Activated T-cell treated with anti-CD3 and anti-CD28 coated beads, Interleukin-2, amount 50 U/mL, for 48 hours (primary cell): ENCODE measurements around the gene TAS2R10.
"Not testable (repeated sequence)": the region's sequence is repeated elsewhere in the genome, so short reads cannot be mapped to it uniquely, and the experiment has no call there.

ENCODE experiments used
- DNase-seq, 2 experiments: peaks; one replicate each; pipeline ENCODE4 v3.0.0-alpha.2; 2020

The TAS2R10 gene, protein sequence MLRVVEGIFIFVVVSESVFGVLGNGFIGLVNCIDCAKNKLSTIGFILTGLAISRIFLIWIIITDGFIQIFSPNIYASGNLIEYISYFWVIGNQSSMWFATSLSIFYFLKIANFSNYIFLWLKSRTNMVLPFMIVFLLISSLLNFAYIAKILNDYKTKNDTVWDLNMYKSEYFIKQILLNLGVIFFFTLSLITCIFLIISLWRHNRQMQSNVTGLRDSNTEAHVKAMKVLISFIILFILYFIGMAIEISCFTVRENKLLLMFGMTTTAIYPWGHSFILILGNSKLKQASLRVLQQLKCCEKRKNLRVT

DNA sequence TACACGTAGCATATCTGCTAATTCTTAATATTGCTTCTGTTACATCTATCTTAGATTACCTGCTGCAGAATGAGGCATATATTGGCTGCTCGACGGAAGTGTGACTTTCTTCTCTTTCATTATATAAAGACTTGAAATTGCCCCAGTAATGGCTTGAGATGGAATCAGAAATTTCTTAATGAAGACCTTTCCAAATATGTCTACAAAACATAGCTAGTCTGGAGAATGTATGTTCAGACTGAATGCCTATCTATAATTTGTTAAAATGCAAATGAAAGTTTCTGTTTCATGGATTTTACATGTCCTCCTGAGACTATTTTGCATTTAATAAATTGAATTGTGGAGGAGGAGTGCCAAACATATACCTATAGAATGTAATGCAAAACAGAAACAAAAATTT is at the start of gene TAS2R10:
TSS of gene TAS2R10 (minus strand) at position 101 of the 400 bp plus-strand sequence. CDS start at position 12, 89 bp downstream.
- DNase-seq, result no peak

DNA sequence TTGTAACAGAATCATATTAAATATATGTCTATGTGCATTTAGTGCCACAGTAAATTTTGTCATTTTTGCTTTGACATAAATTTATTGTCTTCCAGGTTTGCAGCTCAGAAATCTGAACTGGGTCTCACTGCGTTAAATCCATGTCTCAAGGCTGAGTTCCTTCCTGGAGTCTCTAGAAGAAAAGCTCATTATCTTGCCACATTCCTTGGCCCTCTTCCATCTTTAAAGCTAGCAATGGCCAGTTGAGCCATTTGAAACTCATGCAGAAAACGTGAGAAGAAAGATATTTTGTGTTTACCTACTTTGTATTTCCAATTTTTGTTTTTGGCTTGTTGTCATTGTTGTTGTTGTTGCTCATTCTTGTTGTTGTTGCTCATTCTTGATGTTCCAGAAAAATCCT is 47.2 kb upstream of the TAS2R10 start:
- no peak for DNase-seq

DNA sequence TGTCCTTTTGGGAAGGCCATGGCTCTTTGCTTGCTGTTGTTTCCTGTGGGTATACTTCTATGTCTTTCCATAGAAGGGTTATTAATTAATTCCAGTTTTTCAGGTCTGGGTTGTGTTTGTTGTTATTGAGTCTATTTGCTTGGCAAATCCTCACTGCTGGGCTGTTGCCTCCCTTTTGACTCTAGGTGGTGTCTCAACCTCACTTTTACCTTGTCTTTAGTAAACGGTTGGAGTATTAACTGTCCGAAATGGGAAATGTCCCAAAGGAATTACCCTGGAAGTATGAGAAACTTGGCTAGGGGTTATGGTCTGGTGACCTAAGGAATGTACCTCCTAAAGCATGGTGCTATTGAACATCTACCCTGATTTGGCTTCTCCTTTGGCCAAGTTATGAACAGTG is 41.2 kb upstream of the TAS2R10 start:
- DNase-seq, result no peak

DNA sequence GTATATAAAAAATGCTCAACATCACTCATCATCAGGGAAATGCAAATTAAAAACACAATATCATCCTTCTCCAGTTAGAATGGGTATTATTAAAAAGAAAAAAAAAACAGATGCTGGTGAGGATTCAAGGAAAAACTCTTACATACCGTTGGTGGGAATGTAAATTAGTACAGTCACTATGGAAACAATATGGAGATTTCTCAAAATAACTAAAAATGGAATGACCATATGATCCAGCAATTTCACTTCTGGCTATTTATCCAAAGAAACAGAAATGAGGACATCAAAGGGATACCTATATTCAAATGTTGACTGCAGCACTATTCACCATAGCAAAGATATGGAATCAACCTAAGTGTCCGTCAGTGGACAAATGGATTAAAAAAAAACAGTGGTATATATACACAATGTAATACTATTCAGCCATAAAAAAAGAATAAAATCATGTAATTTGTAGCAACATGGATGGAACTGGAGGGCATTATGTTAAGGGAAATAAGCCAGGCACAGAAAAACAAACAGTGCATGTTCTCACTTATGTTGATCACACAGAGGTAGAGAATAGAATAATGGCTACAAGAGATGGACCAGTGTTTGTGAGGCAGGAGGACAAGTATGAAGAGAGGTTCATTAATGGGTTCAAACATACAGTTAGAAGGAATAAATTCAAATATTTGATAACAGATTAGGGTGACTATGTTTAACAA is 37.5 kb upstream of the TAS2R10 start:
- no peak for DNase-seq

DNA sequence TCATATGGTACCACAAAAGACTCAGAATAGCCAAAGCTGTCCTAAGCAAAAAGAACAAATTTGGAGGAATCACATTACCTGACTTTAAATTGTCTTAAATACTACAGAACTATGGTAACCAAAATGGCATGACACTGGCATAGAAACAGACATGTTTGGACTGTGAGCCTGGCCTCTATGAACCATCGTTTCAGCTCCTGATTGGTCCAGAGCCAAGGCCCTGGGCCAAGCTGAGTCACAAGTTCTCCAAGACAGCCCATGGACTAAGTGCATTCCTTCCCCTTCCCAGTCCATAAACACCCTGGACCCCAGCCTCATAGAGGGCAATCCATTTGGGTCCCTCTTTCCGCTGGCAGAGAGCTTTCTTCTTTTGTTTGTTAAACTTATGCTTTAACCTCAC is 35.2 kb upstream of the TAS2R10 start:
- no peak for DNase-seq

DNA sequence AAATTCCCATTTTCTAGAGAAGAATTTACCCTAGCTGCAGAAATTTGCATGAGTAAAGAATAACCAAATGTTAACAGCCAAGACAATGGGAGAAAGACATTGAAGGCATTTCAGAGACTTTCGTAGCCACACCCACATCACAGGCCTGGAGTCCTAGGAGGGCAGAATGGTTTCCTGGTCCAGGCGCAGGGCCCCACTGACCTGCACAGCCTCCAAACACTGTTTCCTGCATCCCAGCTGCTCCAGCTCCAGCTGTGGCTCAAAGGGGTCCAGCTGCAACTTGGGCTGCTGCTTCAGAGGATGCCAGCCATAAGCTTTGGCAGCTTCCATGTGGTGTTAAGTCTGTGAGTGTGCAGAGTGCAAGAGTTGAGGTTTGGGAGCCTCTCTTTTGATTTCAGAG is 29.6 kb upstream of the TAS2R10 start:
- no peak for DNase-seq

DNA sequence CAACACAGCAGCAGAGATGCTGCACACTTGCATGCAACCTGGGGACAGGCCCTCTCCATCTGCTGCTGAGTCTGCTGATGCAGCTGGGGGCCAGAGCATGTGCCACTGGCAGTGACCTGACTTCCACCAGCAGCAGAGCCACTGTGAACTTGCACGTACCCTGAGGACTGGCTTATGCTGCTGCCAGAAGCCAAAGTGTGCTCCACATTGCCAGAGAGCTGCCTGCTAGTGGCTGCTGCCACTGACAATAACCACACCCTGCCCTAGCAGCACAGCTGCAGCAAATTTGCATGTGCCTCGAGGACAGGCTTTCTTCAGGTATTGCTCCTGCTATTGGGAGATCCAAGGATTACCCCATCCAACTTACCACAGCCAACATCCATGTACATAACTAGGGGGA is 27.6 kb upstream of the TAS2R10 start:
- no peak for DNase-seq

DNA sequence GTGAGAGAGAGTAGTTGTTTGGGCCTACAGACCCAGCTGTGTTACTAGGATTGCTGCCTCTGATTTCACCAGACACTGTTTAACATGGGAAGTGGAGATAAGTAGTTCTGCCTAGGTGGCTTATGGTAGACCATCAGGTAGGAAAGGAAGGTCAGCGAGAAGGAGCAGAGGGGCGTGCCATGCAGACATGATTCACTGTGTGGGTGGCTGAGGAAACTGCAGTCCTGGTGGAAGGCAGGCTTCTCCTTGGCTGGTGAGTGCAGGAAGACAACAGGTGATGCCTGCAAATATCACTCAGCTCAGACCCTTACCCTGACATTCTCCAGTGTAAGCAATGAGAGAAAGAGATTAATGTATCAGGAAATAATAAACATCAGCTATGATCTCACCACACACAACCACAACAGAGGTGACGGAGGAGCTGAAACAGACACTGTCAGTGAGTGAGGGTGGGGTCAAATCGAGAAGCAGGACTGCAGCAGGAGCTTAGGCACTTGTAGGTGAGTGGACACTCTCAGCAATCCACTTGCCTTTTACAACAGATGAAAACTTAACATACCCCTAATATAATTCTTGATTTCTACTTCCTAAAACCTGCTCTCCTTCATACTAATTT is 25.2 kb upstream of the TAS2R10 start:
- no peak for DNase-seq

DNA sequence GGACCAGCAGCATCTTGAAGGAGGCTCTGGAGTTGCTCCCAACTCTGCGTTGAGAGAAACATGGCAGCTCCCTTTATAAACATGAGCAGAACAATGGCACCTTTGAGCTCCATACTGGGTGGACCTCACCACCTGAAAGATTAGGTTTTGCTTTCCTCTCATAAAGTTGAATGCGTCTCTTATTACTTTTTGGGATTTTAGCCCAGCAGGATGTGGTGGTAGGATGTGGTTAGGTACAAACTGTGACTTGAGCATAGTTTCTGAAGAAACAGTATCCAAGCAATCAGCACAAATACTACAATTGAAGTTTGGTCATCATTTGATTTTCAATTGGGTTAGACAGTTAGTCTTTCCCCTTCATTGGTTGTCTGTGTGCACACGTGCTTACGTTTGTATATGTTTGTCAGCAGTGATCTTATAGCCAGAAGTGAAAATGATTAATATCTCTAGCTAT is 23.3 kb upstream of the TAS2R10 start, which contains the start of gene PRR4:
TSS of gene PRR4 (minus strand) at position 51 of the 454 bp plus-strand sequence. CDS start at position 13, 38 bp downstream.
- no peak for DNase-seq

DNA sequence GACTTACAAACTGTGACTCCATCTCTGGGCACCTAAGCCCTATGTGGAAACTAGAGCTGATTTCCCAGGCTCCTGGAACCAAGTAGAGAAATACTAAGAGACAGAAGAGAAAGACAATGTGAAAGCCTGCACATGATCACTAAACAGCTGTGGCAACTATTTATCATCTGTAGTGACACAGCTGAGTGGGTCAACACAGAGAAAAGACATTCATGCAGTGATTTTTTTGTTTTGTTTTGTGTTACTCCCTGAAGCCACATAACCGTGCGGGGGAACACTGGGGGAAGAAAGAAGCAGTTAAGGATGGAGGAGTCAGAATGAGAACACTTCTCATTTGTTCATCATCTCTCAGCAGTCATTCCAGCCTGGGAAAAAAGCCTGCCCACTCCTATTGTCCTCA is 21.6 kb upstream of the TAS2R10 start:
- DNase-seq, result no peak

DNA sequence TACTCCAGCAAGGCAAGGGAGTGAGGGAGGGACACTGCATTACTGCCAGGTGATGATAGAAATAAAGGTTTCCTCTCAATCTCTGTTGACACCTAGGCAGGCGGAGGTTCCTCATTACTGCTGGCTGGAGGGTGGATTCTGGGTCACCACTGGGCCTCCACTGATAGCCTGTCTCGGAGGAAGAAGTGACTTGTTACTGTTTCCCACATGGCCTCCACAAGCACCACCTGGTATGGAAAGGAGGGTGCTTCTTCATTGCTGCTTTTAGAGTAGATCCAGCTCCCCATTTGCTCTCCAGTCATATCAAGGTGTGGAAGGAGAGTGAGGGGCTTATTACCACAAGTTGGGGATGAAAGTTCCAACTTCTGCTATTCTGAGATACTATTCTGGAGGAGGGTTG is 16.7 kb upstream of the TAS2R10 start:
- no peak for DNase-seq

DNA sequence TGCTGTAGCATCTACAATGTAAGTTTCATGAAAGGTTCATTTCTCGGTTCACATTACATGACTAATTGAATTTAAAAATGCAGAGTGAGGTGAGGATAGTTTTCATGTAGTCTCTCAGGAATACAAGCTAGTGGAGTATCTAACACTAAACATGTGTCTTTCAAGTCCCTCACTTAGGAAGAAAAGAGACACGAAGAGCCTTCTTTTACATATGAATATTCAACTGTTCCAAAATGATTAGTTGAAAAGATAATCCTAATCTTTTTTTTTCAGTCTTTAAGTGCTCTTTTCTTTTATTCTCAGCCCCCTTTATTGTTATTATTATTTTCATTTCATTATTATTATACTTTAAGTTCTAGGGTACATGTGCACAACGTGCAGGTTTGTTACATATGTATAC is 12.3 kb upstream of the TAS2R10 start:
- no peak for DNase-seq

DNA sequence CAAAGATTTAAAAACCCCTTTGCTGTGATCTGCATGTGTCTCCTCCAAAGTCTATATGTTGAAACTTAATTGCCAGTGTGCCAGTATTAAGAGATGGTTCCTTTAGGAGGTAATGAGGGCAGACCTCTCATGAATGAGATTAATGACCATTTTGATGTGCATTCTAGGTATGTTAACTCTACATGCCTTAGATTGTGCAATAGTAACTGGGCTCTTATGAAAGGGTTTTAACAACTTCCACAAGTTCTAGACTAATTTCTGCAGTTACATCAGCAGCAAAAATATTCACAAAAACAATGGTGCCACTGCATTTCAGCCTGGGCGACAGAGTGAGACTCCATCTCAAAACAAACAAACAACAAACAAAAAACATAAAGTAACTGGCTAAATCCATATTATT is 3.8 kb upstream of the TAS2R10 start:
- no peak for DNase-seq

DNA sequence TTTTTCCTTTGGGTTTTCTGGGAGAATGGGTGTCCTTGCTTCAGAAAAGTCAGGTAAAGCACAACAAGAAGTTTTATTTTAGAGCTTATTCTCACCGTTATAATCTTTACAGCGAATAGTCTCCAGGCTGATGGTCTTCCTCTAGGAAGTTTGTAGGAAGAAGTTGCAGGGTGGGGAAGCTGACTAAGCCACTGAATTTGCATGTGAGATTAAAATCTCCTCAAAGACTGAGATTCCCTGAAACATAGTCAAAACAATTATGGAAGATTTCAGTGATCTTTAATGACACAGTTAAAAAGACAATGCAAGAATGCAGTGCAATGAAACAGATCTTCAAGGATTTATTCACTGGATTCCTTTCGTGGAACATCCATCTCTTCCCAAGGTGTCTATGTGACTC is 1.2 kb downstream of the TAS2R10 start:
- no peak for DNase-seq

DNA sequence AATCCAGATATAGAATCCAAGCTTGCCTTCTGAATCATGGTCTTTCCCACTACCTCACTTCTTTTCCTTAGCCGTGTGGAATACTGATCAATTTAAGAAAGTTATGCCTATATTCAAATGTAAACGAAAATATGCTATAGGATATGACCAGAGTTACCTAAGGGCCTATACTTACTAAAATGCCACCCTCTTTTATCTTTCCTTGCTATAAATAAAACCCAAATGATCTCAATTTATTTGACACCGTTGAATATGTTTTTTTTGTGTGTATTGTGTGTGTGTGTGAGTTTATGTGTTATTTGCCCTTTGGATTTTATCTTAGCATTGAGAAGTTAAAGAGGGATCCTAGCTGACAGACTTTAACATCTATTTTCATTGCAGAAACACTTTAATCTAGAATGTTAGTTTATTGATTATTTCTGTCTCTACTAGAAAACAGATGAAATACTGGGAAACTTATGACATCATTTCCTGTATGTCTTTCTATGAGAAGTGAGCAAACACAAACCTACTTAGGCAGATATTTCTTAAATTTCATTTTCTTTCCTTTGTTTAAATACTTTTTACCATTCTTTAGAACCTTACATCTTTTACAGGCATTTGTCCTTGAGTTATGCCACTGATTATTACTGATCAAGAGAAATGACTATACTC is 14.1 kb downstream of the TAS2R10 start:
- no peak for DNase-seq

DNA sequence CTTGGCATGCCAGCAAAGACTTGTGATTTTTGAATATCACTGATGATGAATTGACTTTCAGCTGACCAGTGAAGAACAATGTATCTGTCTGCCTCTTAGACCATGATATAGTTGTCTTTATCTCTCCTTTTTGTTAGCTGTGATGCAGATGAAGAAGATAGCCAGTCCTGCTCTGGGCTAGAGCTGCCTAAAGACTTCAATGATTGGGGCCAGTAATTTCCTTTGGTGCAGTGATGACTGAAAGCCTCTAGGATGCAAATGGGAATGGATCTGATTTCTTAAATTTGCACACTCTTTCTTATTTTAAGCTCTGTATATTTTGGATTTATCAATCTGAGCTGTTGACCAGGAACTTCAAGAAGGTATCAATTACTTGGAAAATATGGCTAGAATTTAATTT is 16.1 kb downstream of the TAS2R10 start, which contains the start of gene TAS2R9:
TSS of gene TAS2R9 (minus strand) at position 101 of the 400 bp plus-strand sequence. CDS start at position 8, 93 bp downstream.
- no peak for DNase-seq

DNA sequence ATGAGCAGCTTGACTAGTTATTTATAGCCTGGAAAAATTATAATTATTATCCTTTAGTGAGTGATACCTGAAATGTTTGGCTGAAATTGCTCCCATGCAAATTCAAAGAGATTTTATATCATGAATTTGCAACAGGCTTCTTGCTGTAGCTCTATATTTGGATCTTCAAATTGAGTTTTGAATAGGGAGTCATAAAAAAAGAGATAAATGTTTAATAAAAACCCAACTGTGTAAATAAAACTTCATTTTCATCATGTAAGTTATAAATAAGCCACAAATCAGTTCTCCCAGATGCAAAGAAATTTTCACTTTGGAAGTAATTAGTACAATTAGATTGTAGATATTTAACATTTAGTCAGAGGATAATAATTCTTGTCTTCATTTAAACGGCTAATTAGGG is 19.0 kb downstream of the TAS2R10 start, which contains the start of gene TAS2R8:
TSS of gene TAS2R8 (minus strand) at position 101 of the 400 bp plus-strand sequence. CDS start 306 bp downstream, outside the sequence.
- no peak for DNase-seq

DNA sequence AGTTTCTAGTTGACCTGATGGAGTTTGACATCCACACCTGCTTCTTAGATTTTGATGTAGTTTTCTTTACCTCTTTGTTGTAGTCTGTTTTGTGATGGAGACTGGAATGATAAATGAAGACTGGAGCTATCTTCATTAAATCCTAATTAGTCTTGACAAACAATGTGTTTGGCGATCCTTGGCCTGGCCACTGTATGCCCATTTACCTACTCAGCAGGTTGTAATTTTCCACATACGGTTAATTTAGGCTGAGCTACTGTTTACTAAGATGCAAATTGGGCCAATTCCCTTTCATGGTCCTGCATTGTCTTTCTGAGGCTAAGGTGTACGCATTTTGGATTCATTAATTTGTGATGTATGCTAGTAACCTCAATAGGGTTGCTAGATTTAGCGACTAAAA is 23.6 kb downstream of the TAS2R10 start, which contains the start of gene TAS2R7:
TSS of gene TAS2R7 (minus strand) at position 41 of the 400 bp plus-strand sequence. CDS start 57 bp downstream, outside the sequence.
- DNase-seq, result no peak

DNA sequence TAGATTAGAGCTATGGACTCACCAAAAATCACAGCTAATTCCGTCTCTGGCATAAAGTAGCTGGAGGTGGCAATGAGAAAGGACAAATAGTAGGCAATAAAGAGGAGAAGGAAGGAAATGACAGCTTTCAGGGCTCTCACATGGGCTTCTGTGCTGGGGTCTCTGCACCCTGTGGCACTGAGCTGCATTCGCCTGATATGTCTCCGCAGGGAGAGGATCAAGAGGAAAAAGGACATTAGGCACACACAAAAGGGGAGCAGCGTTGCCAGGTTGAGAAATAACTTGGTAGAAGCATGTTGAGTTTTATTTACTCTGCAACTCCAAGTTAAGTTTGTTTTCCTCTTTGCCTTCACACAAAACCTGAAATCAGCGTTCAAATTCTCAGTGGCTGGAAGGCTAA is 24.4 kb downstream of the TAS2R10 start:
- DNase-seq, result no peak

DNA sequence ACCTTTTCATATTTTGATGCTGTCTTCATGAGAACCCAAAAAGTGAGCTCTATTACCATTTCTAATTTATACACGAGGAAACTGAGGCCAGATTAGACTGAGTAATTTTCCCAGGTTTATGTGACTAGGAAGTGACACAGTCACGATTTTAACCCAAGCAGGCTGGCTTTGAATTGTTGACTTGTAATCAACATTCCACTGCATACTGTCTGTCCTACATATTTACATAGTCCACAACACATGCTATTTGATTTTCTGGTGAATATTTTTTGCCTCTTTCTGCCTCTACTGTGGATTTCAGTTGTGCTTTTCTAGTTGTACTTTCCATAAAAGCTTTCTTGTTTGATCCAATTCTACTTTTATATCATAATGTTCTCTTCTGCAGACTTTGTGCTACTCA is 31.9 kb downstream of the TAS2R10 start:
- DNase-seq, result no peak

DNA sequence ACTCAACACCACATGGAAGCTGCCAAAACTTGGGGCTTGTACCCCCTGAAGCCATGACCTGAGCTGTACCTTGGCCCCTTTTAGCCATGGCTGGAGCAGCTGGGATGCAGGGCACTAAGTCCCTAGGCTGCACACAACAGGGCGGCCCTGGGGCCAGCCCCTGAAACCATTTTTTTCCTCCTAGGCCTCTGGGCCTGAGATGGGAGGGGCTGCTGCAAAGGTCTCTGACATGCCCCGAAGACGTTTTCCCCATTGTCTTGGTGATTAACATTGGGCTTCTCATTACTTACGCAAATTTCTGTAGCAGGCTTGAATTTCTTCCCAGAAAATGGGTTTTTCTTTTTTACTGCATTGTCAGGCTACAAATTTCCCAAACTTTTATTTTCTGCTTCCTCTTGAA is 34.4 kb downstream of the TAS2R10 start:
- not testable (repeated sequence) for DNase-seq

DNA sequence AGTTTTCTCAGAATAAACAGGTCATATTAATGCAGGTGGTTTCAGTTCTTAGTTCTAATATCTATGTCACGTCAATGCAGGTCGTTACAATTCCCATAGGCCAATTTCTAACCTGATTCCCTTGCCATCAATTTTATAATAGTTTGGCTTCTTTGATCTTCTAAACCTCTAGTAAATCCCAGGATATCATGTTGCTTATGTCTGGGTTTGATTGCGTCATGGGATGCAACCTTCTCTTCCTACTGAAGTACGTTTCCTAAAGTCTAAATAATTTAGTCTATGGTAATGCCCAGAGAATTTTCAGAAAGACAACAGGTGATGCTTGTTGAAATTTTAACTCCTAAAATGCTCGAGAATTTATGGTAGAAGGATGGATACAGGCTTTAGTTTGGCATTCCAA is 42.9 kb downstream of the TAS2R10 start:
- no peak for DNase-seq

DNA sequence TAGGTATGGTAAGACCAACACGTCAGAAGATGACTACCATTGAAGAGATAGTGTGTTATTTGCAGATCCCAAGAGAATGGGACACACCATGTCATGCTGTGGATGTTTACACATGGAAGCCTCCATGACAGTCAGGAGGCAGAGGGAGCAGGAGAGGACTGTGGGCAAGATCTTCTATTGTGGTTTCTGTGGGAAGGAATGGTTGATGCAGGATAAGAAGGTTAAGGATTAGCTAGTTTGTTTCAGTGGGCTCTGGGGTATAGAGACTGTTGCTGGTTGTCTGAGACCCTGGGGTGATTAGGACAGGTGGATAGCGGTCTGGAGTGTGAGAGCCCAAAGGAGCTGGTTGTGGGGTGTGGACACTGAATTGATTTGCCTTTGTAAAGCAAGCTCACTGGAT is 47.1 kb downstream of the TAS2R10 start:
- DNase-seq, result no peak
